Gastrocnemius medialis (tissue), 4 donors: ENCODE data around the gene CDK5R1. TPM values are rescaled to one million over a fixed set of nuclear protein-coding genes. Genes with fewer than 3 reads are reported as not detected.

Experiments
- ATAC-seq, 2 donors: fragments of 150-250 bp; one replicate each; pipeline ENCODE4 v1.9.1; 2016
- DNase-seq, 2 donors: peaks; one replicate each; pipeline ENCODE4 v3.0.0-alpha.2; 2019
- H3K27ac ChIP-seq, 4 donors: fragments of 200-600 bp; sonication (generic); 1 replicate in 1 of 4; 2 replicates in 3 of 4; pipeline ENCODE4 v1.5.1; 2016 to 2018; ENCODE audit warnings: mild to moderate bottlenecking in 2 of 4, moderate library complexity in 1 of 4
- H3K27me3 ChIP-seq, 3 donors: fragments of 200-600 bp; sonication (generic) in 2 of 3; 1 replicate in 1 of 3; 2 replicates in 2 of 3; pipeline versions ENCODE4 v1.5.1 to v1.6.0; 2016 to 2019; ENCODE audit warnings: mild to moderate bottlenecking in 1 of 3, moderate library complexity in 1 of 3
- H3K36me3 ChIP-seq, 2 donors: fragments of 200-600 bp; sonication (generic) in 1 of 2; one replicate each; pipeline ENCODE4 v1.5.1; 2017 to 2018
- H3K4me1 ChIP-seq, 2 donors: fragments of 200-600 bp; sonication (generic) in 1 of 2; one replicate each; pipeline ENCODE4 v1.5.1; 2016 to 2017; ENCODE audit warnings: mild to moderate bottlenecking in 2 of 2
- H3K4me3 ChIP-seq, 4 donors: fragments of 200-600 bp; sonication (generic) in 3 of 4; 1 replicate in 1 of 4; 2 replicates in 3 of 4; pipeline ENCODE4 v1.5.1; 2016 to 2019; ENCODE audit warnings: mild to moderate bottlenecking in 2 of 4
- H3K9me3 ChIP-seq, 3 donors: fragments of 200-600 bp; sonication (generic) in 2 of 3; 1 replicate in 1 of 3; 2 replicates in 2 of 3; pipeline ENCODE4 v1.5.1; 2016 to 2019
- POLR2A ChIP-seq, 2 donors: fragments of 450-650 bp; IDR thresholded peaks; one replicate each; pipeline ENCODE4 v1.6.1; 2017; ENCODE audit warnings: antibody characterized with exemption in 2 of 2, mild to moderate bottlenecking in 2 of 2, moderate library complexity in 2 of 2
- in situ Hi-C, 4 donors: fragments of 200-750 bp; cut with MboI; loops; one replicate each; pipeline versions ENCODE4 v1.15.0 to v1.8.0; 2017; ENCODE audit warnings: low sequenced_read_pairs in 4 of 4
- intact Hi-C: fragments of 100-400 bp; cut with DNase I; formaldehyde crosslinking; loops from one replicate; pipeline ENCODE4 v1.15.1; 2023; ENCODE audit warnings: low total_unique reads
- total RNA-seq, 4 donors: library from RNA; depleted of rRNA; stranded (reverse); fragments of >200 nt; gene quantifications; one replicate each; pipeline versions ENCODE4 v1.1.0 to v1.2.3, GENCODE V29; 2016
- TF ChIP-seq, protein P1 (sequence below), 5 experiments: fragments of 450-650 bp in 3 of 5; fragments of 200-600 bp in 2 of 5; sonication (generic) in 2 of 5; IDR thresholded peaks in 4 of 5; conservative IDR thresholded peaks in 1 of 5; 1 replicate in 4 of 5; 2 replicates in 1 of 5; pipeline ENCODE4 v1.5.1; 2016 to 2019; ENCODE audit warnings: antibody characterized with exemption in 5 of 5, mild to moderate bottlenecking in 3 of 5, moderate library complexity in 3 of 5

CDK5R1 gene
- total RNA-seq, 4 donors from 2014 or later = 0.15 to 2.2 (median 1.5) TPM

DNA sequence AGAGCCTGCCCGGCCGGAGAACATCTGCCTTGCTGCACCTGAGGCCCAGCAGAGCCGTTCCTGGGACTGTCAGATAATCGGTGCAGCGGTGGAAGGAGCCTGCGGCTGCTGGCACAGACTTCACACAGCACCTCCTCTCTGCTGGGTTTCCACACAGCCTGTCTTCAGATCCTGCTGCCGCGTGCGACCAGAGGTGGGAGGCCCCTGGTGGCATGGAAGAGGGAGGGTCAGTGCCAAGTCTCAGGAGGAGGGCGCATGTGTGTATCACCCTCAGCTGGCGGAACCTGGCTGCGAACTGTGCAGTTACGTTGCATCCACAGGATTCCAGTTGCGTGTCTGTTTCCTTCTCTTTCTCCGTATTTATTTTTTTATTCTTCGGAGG, 3.3 kb downstream of the CDK5R1 start:
- no peaks in the 10 kb centered on the region for H3K9me3 ChIP-seq
- ATAC-seq = no peak
- peaks cover 16 to 23% of the 10 kb centered on the region in 2 donors for H3K4me1 ChIP-seq
- intact Hi-C loops = no loop called here
- no peaks in the 10 kb centered on the region for H3K36me3 ChIP-seq
- DNase-seq = no peak
- no peak overlapping the region for H3K4me3 ChIP-seq
- H3K27ac ChIP-seq = no peak overlapping the region
- in situ Hi-C loops = loop anchor here in 1 of 4 donors (25.0 kb wide), 1 partner anchor 397 kb away; the partner anchor contains the start of gene MYO1D
- TF ChIP-seq, protein P1, sequence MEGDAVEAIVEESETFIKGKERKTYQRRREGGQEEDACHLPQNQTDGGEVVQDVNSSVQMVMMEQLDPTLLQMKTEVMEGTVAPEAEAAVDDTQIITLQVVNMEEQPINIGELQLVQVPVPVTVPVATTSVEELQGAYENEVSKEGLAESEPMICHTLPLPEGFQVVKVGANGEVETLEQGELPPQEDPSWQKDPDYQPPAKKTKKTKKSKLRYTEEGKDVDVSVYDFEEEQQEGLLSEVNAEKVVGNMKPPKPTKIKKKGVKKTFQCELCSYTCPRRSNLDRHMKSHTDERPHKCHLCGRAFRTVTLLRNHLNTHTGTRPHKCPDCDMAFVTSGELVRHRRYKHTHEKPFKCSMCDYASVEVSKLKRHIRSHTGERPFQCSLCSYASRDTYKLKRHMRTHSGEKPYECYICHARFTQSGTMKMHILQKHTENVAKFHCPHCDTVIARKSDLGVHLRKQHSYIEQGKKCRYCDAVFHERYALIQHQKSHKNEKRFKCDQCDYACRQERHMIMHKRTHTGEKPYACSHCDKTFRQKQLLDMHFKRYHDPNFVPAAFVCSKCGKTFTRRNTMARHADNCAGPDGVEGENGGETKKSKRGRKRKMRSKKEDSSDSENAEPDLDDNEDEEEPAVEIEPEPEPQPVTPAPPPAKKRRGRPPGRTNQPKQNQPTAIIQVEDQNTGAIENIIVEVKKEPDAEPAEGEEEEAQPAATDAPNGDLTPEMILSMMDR (IDR thresholded peaks at IDR 0.05 in 4 of 5, conservative IDR thresholded peaks at IDR 0.05 in 1 of 5) = no peak
- TF ChIP-seq POLR2A (IDR thresholded peaks at IDR 0.05) = no peak
- no peaks in the 10 kb centered on the region for H3K27me3 ChIP-seq

DNA sequence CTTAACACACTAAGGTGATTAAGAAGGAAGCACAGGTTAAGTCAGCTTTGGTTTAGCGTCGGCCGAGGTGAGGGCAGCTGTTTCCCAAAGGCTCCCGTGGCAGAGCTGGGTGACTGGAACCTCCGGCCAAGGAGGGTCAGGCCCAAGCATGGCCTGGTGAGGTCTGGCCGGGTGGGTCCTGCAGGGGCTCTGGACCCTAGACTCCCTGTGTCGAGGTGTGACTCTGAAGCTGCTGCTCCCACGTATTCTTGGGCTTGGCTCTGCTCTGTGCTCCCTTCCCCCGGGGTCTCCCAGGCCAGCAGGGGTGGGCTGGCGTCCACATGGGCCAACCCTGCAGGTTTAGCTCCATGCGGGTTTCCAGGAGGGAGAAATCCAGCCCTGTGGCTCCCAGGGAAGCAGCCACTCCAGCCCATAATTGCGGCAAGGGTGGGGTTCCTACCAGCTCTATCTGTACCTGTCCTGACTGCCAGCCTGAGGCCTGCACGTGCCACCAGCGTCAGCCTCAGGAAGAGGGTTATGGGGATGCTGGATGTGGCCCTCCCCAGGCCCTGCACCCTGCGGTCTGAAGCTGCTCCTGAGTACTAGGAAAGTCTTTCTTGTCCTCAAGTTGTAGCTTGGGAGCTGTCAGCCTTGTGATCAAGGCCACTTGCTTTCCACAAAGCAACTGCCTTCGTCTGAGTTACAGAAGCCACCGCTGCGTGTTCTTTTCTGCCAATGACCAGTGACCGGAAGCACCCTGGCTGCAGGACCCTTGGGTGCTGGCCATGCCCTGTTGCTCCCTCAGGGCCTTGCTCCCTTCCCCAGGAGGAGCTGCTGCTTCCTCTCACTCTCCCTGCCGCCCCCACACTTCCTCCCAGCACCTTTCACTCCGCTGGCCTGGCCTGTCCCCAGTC, 4.8 kb downstream of the CDK5R1 start:
- DNase-seq (no peak), ATAC-seq (no peak)
- H3K36me3 ChIP-seq = no peaks in the 10 kb centered on the region
- no peak overlapping the region for H3K4me3 ChIP-seq
- TF ChIP-seq, protein P1 (IDR thresholded peaks at IDR 0.05 in 4 of 5, conservative IDR thresholded peaks at IDR 0.05 in 1 of 5) = no peak
- no peak for TF ChIP-seq POLR2A (IDR thresholded peaks at IDR 0.05)
- H3K9me3 ChIP-seq = no peaks in the 10 kb centered on the region
- no peak overlapping the region for H3K27ac ChIP-seq
- peaks cover 24 to 31% of the 10 kb centered on the region in 2 donors for H3K4me1 ChIP-seq
- no peaks in the 10 kb centered on the region for H3K27me3 ChIP-seq
- in situ Hi-C loops (loop anchor here in 1 of 4 donors (25.0 kb wide), 1 partner anchor 396 kb away; the partner anchor contains the start of gene MYO1D), intact Hi-C loops (no loop called here)

GRCh38 chr17:32492264-32492589, 5.4 kb downstream of the CDK5R1 start:
- intact Hi-C loops = no loop called here
- Histone ChIP-seq H3K36me3 (no peaks in the 10 kb centered on the region), H3K9me3 (no peaks in the 10 kb centered on the region), H3K27me3 (no peaks in the 10 kb centered on the region), H3K4me1 (peaks cover 30 to 37% of the 10 kb centered on the region in 2 donors), H3K27ac (no peak overlapping the region), H3K4me3 (no peak overlapping the region)
- ATAC-seq (no peak), DNase-seq (no peak)
- TF ChIP-seq POLR2A (IDR thresholded peaks at IDR 0.05) = no peak
- TF ChIP-seq, protein P1 (IDR thresholded peaks at IDR 0.05 in 4 of 5, conservative IDR thresholded peaks at IDR 0.05 in 1 of 5) = no peak
- in situ Hi-C loops = loop anchor here in 1 of 4 donors (25.0 kb wide), 1 partner anchor 395 kb away; the partner anchor contains the start of gene MYO1D

DNA sequence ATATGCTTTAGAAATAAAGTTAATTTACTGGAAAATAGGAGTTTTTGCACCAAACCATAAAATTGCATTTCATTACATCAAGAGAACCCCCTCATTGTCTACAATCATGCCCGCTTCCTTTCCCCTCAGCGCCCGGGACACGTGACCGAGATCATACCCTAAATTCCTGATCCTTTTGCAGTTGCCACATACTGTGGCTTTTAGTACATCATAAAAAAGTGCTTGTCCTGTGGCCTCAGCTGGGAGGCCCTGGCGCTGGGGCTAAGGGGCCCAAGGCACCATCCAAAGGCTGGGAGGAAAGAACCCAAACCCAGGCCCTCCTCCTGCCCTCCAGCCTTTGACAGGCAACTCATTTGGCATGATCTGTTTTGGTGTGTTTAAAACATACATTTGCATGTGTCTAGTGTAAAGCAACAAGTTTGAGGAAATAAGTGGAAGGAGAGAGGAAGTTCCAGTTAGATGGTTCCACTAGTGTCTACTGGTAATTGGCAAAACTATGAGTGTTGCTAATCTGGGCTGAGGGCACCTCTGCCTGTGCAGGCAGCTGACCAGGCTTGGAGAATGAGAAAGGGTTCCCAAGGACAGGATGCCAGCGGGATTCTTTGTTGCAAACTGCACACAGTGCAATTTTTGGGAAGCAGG, 6.0 kb downstream of the CDK5R1 start:
- DNase-seq (no peak), ATAC-seq (no peak)
- Histone ChIP-seq H3K27me3 (no peaks in the 10 kb centered on the region), H3K4me1 (peaks cover 31 to 37% of the 10 kb centered on the region in 2 donors), H3K27ac (no peak overlapping the region), H3K9me3 (no peaks in the 10 kb centered on the region), H3K4me3 (no peak overlapping the region), H3K36me3 (no peaks in the 10 kb centered on the region)
- in situ Hi-C loops = loop anchor here in 1 of 4 donors (25.0 kb wide), 1 partner anchor 395 kb away; the partner anchor contains the start of gene MYO1D
- intact Hi-C loops = no loop called here
- TF ChIP-seq POLR2A (IDR thresholded peaks at IDR 0.05) = no peak
- TF ChIP-seq, protein P1 (IDR thresholded peaks at IDR 0.05 in 4 of 5, conservative IDR thresholded peaks at IDR 0.05 in 1 of 5) = no peak
